CD4-positive, alpha-beta memory T cell (primary cell): ENCODE data around the gene AMZ2. TPM values are rescaled to one million over a fixed set of nuclear protein-coding genes. Genes with fewer than 3 reads are reported as not detected.

ENCODE experiments used
- CTCF ChIA-PET: fragments of 350-600 bp; sonication (Branson Sonifier 250); formaldehyde crosslinking; loops from one replicate; lab custom pipeline; 2021; ENCODE audit warnings: inconsistent platforms; ENCODE audit not compliant: partially characterized antibody; lab: Charles Lee
- POLR2A ChIA-PET: fragments of 350-600 bp; sonication (Branson Sonifier 250); formaldehyde crosslinking; loops from one replicate; lab custom pipeline; 2021; ENCODE audit not compliant: partially characterized antibody; lab: Charles Lee
- DNase-seq, 5 donors: peaks; one replicate each; pipeline versions ENCODE4 v3.0.0 to v3.0.0-alpha.2; 2020 to 2022; ENCODE audit warnings: mixed read lengths in 1 of 5
- H3K27ac ChIP-seq: one replicate; pipeline ENCODE4 v1.7.0; 2013; ENCODE audit warnings: low read depth, low read length
- H3K27me3 ChIP-seq: 2 replicates; pipeline ENCODE4 v1.7.0; 2013; ENCODE audit warnings: mild to moderate bottlenecking, low read length, moderate library complexity; ENCODE audit not compliant: insufficient read depth
- H3K36me3 ChIP-seq: 2 replicates; pipeline ENCODE4 v1.7.0; 2013; ENCODE audit warnings: mild to moderate bottlenecking, low read length, moderate library complexity; ENCODE audit not compliant: insufficient read depth
- H3K4me1 ChIP-seq: 2 replicates; pipeline ENCODE4 v1.7.0; 2013; ENCODE audit warnings: mild to moderate bottlenecking, low read length, moderate library complexity; ENCODE audit not compliant: insufficient read depth
- H3K4me3 ChIP-seq, 2 donors: one replicate each; pipeline ENCODE4 v1.7.0; 2013; ENCODE audit warnings: low read length in 2 of 2, mild to moderate bottlenecking in 1 of 2
- H3K9me3 ChIP-seq, 2 donors: one replicate each; pipeline ENCODE4 v1.7.0; 2013; ENCODE audit warnings: low read length in 2 of 2, control low read depth in 1 of 2; ENCODE audit not compliant: control insufficient read depth in 1 of 2
- H3K27ac Mint-ChIP-seq, 7 donors: one replicate each; pipeline ENCODE4 v1.8.0; 2020 to 2021; ENCODE audit warnings: mixed read lengths in 7 of 7, mild to moderate bottlenecking in 6 of 7, inconsistent platforms in 3 of 7, moderate library complexity in 3 of 7
- H3K27me3 Mint-ChIP-seq, 2 donors: one replicate each; pipeline ENCODE4 v1.8.0; 2020 to 2021; ENCODE audit warnings: mixed read lengths in 2 of 2
- H3K36me3 Mint-ChIP-seq, 2 donors: one replicate each; pipeline ENCODE4 v1.8.0; 2020 to 2021; ENCODE audit warnings: mixed read lengths in 2 of 2, inconsistent platforms in 1 of 2, mild to moderate bottlenecking in 1 of 2
- H3K4me1 Mint-ChIP-seq, 4 donors: one replicate each; pipeline ENCODE4 v1.8.0; 2020 to 2021; ENCODE audit warnings: mixed read lengths in 4 of 4, mild to moderate bottlenecking in 1 of 4
- H3K4me3 Mint-ChIP-seq, 8 donors: one replicate each; pipeline ENCODE4 v1.8.0; 2020 to 2021; ENCODE audit warnings: mixed read lengths in 8 of 8, mild to moderate bottlenecking in 7 of 8, moderate library complexity in 6 of 8, inconsistent platforms in 3 of 8
- H3K9me3 Mint-ChIP-seq, 8 donors: one replicate each; pipeline ENCODE4 v1.8.0; 2020 to 2021; ENCODE audit warnings: mixed read lengths in 8 of 8, mild to moderate bottlenecking in 5 of 8, inconsistent platforms in 3 of 8, moderate library complexity in 1 of 8
- intact Hi-C: fragments of 100-400 bp; cut with micrococcal nuclease; formaldehyde crosslinking; loops from one replicate; pipeline ENCODE4 v1.15.1; 2023
- polyA plus RNA-seq, 2 donors: library from polyadenylated mRNA; unstranded; fragments of 300-500 nt; fragmentation: Illumina TruSeq; gene quantifications; one replicate each; pipeline ENCODE4 v1.2.3, GENCODE V29; 2021
- total RNA-seq, 2 experiments: library from RNA; stranded (reverse); gene quantifications; one replicate each; pipeline ENCODE4 v1.2.3, GENCODE V29; 2021

The AMZ2 gene
- total and polyA plus RNA-seq, 4 experiments from 2014 or later: 66.1 to 161 (median 97.8) TPM

DNA sequence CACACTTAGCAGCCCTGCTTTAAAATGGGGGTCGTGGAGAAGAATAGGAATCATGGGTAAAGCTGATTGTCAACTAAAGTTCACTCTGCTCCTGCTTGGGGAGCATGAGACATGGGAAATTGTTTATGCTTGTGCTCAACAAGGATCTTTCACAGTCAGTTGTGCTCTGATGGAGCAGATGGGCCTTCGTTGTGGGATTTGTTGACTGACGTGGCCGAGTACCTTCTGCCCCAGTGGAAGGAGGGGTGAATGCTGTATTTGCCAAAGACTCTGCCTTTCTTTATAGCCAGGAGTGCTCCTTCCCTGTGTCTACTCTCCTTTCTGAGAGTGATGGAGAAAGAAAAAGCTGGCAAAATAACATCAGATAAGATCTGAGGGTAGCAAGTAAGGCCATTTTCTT is 54.8 kb downstream of the AMZ2 start:
- H3K4me1 Mint-ChIP-seq: peaks cover 21 to 59% (median 41%) of the 10 kb centered on the region in 4 donors
- no peaks in the 10 kb centered on the region for H3K27me3 Mint-ChIP-seq
- Histone ChIP-seq H3K27me3 (no peaks in the 10 kb centered on the region), H3K36me3 (no peaks in the 10 kb centered on the region), H3K9me3 (no peaks in the 10 kb centered on the region), H3K4me1 (peaks cover 21% of the 10 kb centered on the region), H3K27ac (no peak overlapping the region), H3K4me3 (no peak overlapping the region)
- no peak overlapping the region for H3K4me3 Mint-ChIP-seq
- peaks cover 0 to 13% of the 10 kb centered on the region in 2 donors for H3K36me3 Mint-ChIP-seq
- ChIA-PET POLR2A (interaction anchor here (3.2 kb wide), 1 partner anchor 11 kb away, joined by 17 read pairs; the partner anchor contains the start of genes ARSG and SLC16A6), CTCF (interaction anchor here (1.4 to 1.6 kb wide), 2 partner anchors 22 to 54 kb away, joined by 3 to 4 read pairs; no protein-coding TSS in a partner anchor)
- H3K9me3 Mint-ChIP-seq: no peaks in the 10 kb centered on the region
- peak overlapping the region in 4 of 7 donors; percentile 17 to 78 (median 32) for H3K27ac Mint-ChIP-seq
- no peak for DNase-seq
- intact Hi-C loops: no loop called here

DNA sequence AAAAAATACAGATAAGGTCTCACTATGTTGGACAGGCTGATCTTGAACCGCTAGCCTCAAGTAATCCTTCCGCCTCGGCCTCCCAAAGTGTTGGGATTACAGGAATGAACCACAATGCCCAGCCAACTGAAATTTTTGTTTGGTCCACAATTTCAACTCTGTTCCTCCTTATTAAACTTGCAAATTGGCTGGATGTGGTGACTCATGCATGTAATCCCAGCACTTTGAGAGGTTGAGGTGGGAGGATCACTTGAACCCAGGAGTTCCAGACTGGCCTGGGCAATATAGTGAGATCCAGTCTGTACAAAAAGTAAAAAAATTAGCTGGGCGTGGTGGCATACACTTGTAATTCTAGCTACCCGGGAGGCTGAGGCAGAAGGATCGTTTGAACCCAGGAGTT is 56.9 kb downstream of the AMZ2 start:
- Mint-ChIP-seq H3K36me3 (peaks cover 0 to 18% of the 10 kb centered on the region in 2 donors), H3K4me1 (peaks cover 20 to 54% (median 33%) of the 10 kb centered on the region in 4 donors), H3K27me3 (no peaks in the 10 kb centered on the region), H3K4me3 (no peak overlapping the region), H3K9me3 (no peaks in the 10 kb centered on the region), H3K27ac (peak overlapping the region in 1 of 7 donors; percentile 46)
- Histone ChIP-seq H3K36me3 (no peaks in the 10 kb centered on the region), H3K4me3 (no peak overlapping the region), H3K9me3 (no peaks in the 10 kb centered on the region), H3K4me1 (peaks cover 9% of the 10 kb centered on the region), H3K27ac (no peak overlapping the region), H3K27me3 (no peaks in the 10 kb centered on the region)
- CTCF ChIA-PET: no interaction called here
- POLR2A ChIA-PET: no interaction called here
- intact Hi-C loops: no loop called here
- no peak for DNase-seq

- Mint-ChIP-seq H3K9me3 (no peaks in the 10 kb centered on the region), H3K4me3 (no peak overlapping the region), H3K27ac (peak overlapping the region in 1 of 7 donors; percentile 66), H3K27me3 (no peaks in the 10 kb centered on the region), H3K36me3 (peaks cover 0 to 18% of the 10 kb centered on the region in 2 donors), H3K4me1 (peaks cover 21 to 55% (median 33%) of the 10 kb centered on the region in 4 donors)
- no peaks in the 10 kb centered on the region for H3K9me3 ChIP-seq
- ChIA-PET CTCF (no interaction called here), POLR2A (no interaction called here)
- H3K4me3 ChIP-seq: no peak overlapping the region
- no peak for DNase-seq
- H3K27me3 ChIP-seq: no peaks in the 10 kb centered on the region
- no peaks in the 10 kb centered on the region for H3K36me3 ChIP-seq
- no peak overlapping the region for H3K27ac ChIP-seq
- peaks cover 13% of the 10 kb centered on the region for H3K4me1 ChIP-seq
- intact Hi-C loops: no loop called here
Observed at GRCh38 chr17:68305142-68305541, 57.3 kb downstream of the AMZ2 start.

Other genes starting within 250 kb of the AMZ2 start
- gene KPNA2, start 212.3 kb upstream of the AMZ2 start, total RNA-seq: 10 to 100 TPM; 12.6 to 14.7 TPM
- gene KPNA2, start 212.3 kb upstream of the AMZ2 start, polyA plus RNA-seq: 10 to 100 TPM; 23.5 to 34.1 TPM
- 1 to 10 TPM; 6.9 to 7.4 TPM for gene SLC16A6, start 43.1 kb downstream of the AMZ2 start, total RNA-seq
- gene SLC16A6, start 43.1 kb downstream of the AMZ2 start, polyA plus RNA-seq: 1 to 10 TPM; 1.7 to 2.0 TPM
- gene ARSG, start 43.5 kb downstream of the AMZ2 start, total RNA-seq: 10 to 100 TPM; 13.6 to 19.1 TPM
- 10 to 100 TPM; 10.4 to 12.6 TPM for gene ARSG, start 43.5 kb downstream of the AMZ2 start, polyA plus RNA-seq
- 10 to 100 TPM; 11.9 to 12.3 TPM for gene WIPI1, start 209.5 kb downstream of the AMZ2 start, total RNA-seq
- 1 to 10 TPM; 4.4 to 7.9 TPM for gene WIPI1, start 209.5 kb downstream of the AMZ2 start, polyA plus RNA-seq